OCI-LY3 (cell line): ENCODE results near the gene FITM1.

Experiments
- H2AFZ ChIP-seq: fragments of 200-600, 300-600 bp; shearing (Covaris generic); 2 replicates; pipeline ENCODE4 v1.6.0; 2014; ENCODE audit warnings: antibody characterized with exemption, low read depth, low read length
- H3K27ac ChIP-seq: fragments of 200-600, 300-600 bp; sonication (generic); 2 replicates; pipeline ENCODE4 v1.5.1; 2014; ENCODE audit warnings: mild to moderate bottlenecking, low read length, moderate library complexity, mixed read lengths
- H3K27me3 ChIP-seq: fragments of 200-600, 300-600 bp; sonication (generic); 2 replicates; pipeline ENCODE4 v1.6.1; 2014; ENCODE audit warnings: low read depth, low read length, mixed read lengths
- H3K36me3 ChIP-seq: fragments of 200-600, 300-600 bp; sonication (generic); replicated peaks from 2 replicates; pipeline ENCODE3; 2014; ENCODE audit warnings: low read depth, low read length, mixed read lengths
- H3K4me1 ChIP-seq: fragments of 300-600, 200-600 bp; sonication (generic); 2 replicates; pipeline ENCODE4 v1.6.1; 2014; ENCODE audit warnings: low read length, mixed read lengths
- H3K4me2 ChIP-seq: fragments of 200-600, 300-600 bp; sonication (generic); 2 replicates; pipeline ENCODE4 v1.6.1; 2014; ENCODE audit warnings: low read length, mixed read lengths
- H3K4me3 ChIP-seq: fragments of 300-600, 200-600 bp; sonication (generic); 2 replicates; pipeline ENCODE4 v1.5.1; 2014; ENCODE audit warnings: antibody characterized with exemption, mild to moderate bottlenecking, low read length, moderate library complexity
- H3K79me2 ChIP-seq: fragments of 300-600, 200-600 bp; shearing (Covaris generic); 2 replicates; pipeline ENCODE4 v1.6.1; 2014; ENCODE audit warnings: mild to moderate bottlenecking, low read length, mixed read lengths
- H3K9ac ChIP-seq: fragments of 300-600, 200-600 bp; shearing (Covaris generic); 2 replicates; pipeline ENCODE4 v1.6.0; 2014; ENCODE audit warnings: mild to moderate bottlenecking, low read length, moderate library complexity
- H3K9me3 ChIP-seq: fragments of 200-600, 300-600 bp; shearing (Covaris generic); 2 replicates; pipeline ENCODE4 v1.6.1; 2014; ENCODE audit warnings: low read length, mixed read lengths; ENCODE audit not compliant: insufficient read depth
- H4K20me1 ChIP-seq: fragments of 200-600, 300-600 bp; sonication (generic); 2 replicates; pipeline ENCODE4 v1.6.1; 2016; ENCODE audit warnings: low read length, mixed read lengths; ENCODE audit not compliant: insufficient read depth
- EZH2phosphoT487 ChIP-seq: fragments of 200-600 bp; shearing (Covaris generic); IDR thresholded peaks from 2 replicates; pipeline ENCODE4 v1.6.1; 2018; ENCODE audit warnings: antibody characterized with exemption, mixed run types, low read depth
- TF ChIP-seq, protein P1 (sequence below): fragments of 200-600, 300-600 bp; sonication (generic); IDR thresholded peaks from 2 replicates; pipeline ENCODE4 v1.5.1; 2014; ENCODE audit warnings: antibody characterized with exemption, low read length, low read depth

The FITM1 gene

DNA sequence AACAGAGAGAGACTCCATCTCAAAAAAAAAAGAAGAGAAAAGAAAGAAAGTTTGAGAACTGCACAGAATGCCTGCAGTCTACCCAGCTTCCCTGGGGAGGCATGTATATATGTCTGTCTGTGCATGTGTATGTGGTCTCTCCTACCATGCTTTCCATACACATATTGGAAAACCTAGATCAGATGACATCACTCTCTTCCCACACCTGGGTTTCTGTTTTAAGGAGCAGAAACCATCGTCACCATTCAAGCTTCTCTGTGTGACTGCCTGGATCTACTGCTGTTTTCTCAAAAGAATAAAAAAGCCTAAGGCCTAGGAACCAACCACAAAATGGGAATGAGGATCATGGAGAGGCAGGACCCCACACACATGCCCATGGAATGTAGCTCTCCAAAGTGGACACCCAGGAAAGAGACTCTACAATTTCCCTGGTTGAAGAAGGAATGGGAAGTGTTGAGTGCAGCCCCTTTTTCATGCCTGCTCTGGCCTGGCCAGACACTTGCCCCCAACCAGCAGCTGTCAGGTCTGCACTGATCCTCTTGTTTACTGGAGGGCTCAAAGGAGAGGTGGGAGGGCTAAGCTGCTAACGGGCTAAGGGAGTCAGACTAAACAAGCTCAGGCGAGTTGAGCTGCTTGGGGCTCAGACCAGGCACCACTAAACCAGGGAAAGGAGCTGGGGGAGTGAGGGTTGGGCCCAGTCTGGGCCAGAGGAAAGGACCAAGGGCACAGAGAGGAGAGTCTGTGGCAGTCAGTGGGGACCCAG, 44.1 kb upstream of the FITM1 start:
- Histone ChIP-seq H3K4me3 (no peak overlapping the region), H3K79me2 (no peaks in the 10 kb centered on the region), H3K4me1 (peaks cover 11% of the 10 kb centered on the region), H4K20me1 (no peaks in the 10 kb centered on the region), H2AFZ (no peak overlapping the region), H3K9me3 (no peaks in the 10 kb centered on the region), H3K27me3 (peaks cover 17% of the 10 kb centered on the region), H3K9ac (no peak overlapping the region), H3K27ac (no peak overlapping the region), H3K4me2 (no peak overlapping the region), H3K36me3 (no peaks in the 10 kb centered on the region)
- TF ChIP-seq, protein P1, sequence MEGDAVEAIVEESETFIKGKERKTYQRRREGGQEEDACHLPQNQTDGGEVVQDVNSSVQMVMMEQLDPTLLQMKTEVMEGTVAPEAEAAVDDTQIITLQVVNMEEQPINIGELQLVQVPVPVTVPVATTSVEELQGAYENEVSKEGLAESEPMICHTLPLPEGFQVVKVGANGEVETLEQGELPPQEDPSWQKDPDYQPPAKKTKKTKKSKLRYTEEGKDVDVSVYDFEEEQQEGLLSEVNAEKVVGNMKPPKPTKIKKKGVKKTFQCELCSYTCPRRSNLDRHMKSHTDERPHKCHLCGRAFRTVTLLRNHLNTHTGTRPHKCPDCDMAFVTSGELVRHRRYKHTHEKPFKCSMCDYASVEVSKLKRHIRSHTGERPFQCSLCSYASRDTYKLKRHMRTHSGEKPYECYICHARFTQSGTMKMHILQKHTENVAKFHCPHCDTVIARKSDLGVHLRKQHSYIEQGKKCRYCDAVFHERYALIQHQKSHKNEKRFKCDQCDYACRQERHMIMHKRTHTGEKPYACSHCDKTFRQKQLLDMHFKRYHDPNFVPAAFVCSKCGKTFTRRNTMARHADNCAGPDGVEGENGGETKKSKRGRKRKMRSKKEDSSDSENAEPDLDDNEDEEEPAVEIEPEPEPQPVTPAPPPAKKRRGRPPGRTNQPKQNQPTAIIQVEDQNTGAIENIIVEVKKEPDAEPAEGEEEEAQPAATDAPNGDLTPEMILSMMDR = no peak
- no peak for TF ChIP-seq EZH2phosphoT487

DNA sequence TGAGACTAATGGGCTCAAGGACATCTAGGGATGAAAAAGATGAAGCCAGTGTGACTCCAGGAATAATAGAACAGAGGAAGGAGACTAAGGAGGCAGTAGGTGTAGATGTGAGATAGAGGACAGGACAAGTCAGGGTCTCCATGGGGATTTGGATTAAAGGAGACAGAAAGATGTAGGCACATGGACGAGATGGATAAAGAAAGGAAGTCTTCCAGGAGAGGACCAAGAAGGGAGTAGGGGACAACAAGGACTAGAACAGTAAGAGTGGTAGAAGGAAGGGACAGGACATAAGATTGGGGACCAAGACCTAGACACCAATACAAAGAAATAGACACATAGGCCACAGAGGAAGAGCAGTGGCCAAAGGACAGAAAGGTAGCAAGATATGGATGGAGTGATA, 43.5 kb upstream of the FITM1 start:
- Histone ChIP-seq H3K79me2 (no peaks in the 10 kb centered on the region), H3K4me3 (no peak overlapping the region), H3K4me1 (peaks cover 8% of the 10 kb centered on the region), H4K20me1 (no peaks in the 10 kb centered on the region), H3K4me2 (no peak overlapping the region), H3K9me3 (no peaks in the 10 kb centered on the region), H2AFZ (no peak overlapping the region), H3K27ac (no peak overlapping the region), H3K36me3 (no peaks in the 10 kb centered on the region), H3K9ac (no peak overlapping the region), H3K27me3 (peaks cover 13% of the 10 kb centered on the region)
- no peak for TF ChIP-seq EZH2phosphoT487
- TF ChIP-seq, protein P1 = no peak

DNA sequence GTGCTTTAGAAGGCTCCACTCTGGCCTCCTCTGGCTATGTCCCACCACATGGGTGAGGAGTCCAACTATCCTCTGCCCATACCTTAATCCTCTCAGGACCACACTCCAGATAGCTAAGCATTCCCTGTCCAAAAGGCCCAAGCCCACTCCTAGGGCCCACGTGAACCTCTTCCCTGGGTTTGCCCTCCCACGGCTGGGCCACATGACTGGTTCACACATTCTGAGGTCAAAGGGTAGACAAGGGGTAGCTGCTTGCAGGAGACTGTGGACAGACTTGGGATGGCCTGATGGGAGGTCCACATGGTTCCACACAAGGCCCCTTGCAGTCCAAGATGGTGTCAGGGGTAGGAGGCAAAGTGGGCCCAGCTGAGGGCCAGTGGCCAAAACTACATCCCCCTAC, 42.4 kb upstream of the FITM1 start:
- Histone ChIP-seq H3K36me3 (no peaks in the 10 kb centered on the region), H3K4me3 (no peak overlapping the region), H3K27me3 (0 out of 2 replicates have a peak, but pooled peaks cover 2% of the 10 kb centered on the region), H3K9ac (no peak overlapping the region), H3K27ac (no peak overlapping the region), H3K4me1 (peaks cover 7% of the 10 kb centered on the region), H3K4me2 (no peak overlapping the region), H3K9me3 (no peaks in the 10 kb centered on the region), H4K20me1 (no peaks in the 10 kb centered on the region), H3K79me2 (no peaks in the 10 kb centered on the region), H2AFZ (no peak overlapping the region)
- no peak for TF ChIP-seq EZH2phosphoT487
- TF ChIP-seq, protein P1 = no peak

DNA sequence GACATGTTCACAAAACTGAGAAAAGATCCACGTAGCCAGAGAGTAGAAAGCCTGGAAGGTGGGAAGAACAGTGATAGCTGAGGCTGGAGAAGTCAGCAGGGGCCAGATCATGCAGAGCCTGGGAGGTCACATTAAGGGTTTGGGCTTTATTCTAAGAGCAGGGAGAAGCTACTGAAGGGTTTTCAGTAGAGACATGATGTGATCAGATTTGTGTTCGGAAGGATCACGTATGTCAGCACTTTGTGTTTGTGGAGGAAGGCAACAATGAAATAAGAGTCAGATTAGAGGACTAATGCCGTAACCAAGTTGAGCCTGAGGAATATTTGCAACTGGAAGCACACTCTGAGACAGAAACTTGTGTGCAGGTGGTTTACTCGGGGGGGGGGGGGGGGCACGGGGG, 40.6 kb upstream of the FITM1 start:
- Histone ChIP-seq H3K9ac (no peak overlapping the region), H3K4me3 (no peak overlapping the region), H3K79me2 (peaks cover 7% of the 10 kb centered on the region), H3K4me2 (no peak overlapping the region), H3K9me3 (no peaks in the 10 kb centered on the region), H3K27me3 (no peaks in the 10 kb centered on the region), H3K4me1 (peaks cover 14% of the 10 kb centered on the region), H4K20me1 (no peaks in the 10 kb centered on the region), H2AFZ (no peak overlapping the region), H3K36me3 (no peaks in the 10 kb centered on the region), H3K27ac (no peak overlapping the region)
- TF ChIP-seq, protein P1 = no peak
- TF ChIP-seq EZH2phosphoT487 = no peak
